ENCODE data around the gene ANXA10. TPM values are rescaled to one million over a fixed set of nuclear protein-coding genes. Genes with fewer than 3 reads are reported as not detected.

ANXA10 gene
- total RNA-seq, 1 experiment from 2014 or later: not detected

- no peak for TF ChIP-seq IRF2 (CRISPR knock-in tag; IDR thresholded peaks at IDR 0.05; ENCODE audit: borderline replicate concordance, low read depth)
- TF ChIP-seq ARID4B (CRISPR knock-in tag; IDR thresholded peaks at IDR 0.05; ENCODE audit: borderline replicate concordance): no peak
- TF ChIP-seq ZNF671 (CRISPR knock-in tag; IDR thresholded peaks at IDR 0.05): no peak
- TF ChIP-seq E2F5 (CRISPR knock-in tag; IDR thresholded peaks at IDR 0.05): no peak
- no peak for TF ChIP-seq ZNF281 (CRISPR knock-in tag; IDR thresholded peaks at IDR 0.05)
- TF ChIP-seq ZNF263 (CRISPR knock-in tag; IDR thresholded peaks at IDR 0.05; ENCODE audit: low read depth): no peak
- no peak for TF ChIP-seq NR3C1 (CRISPR knock-in tag; conservative IDR thresholded peaks at IDR 0.05; ENCODE audit: low read depth)
- no peak for TF ChIP-seq SP1 (CRISPR knock-in tag; conservative IDR thresholded peaks at IDR 0.05)
- TF ChIP-seq ZNF317 (CRISPR knock-in tag; IDR thresholded peaks at IDR 0.05; ENCODE audit: borderline replicate concordance, low read depth): no peak
- no peak for TF ChIP-seq MXD4 (CRISPR knock-in tag; IDR thresholded peaks at IDR 0.05; ENCODE audit: borderline replicate concordance)
- no peak for TF ChIP-seq NR2C2 (CRISPR knock-in tag; IDR thresholded peaks at IDR 0.05)
Measured at GRCh38 chr4:168097161-168097560, 4.8 kb downstream of the ANXA10 start (continued).

GRCh38 chr4:168098248-168098717 lies 5.9 kb downstream of the ANXA10 start:
- TF ChIP-seq FOXK1 (CRISPR knock-in tag; IDR thresholded peaks at IDR 0.05) (no peak), ESRRA (CRISPR knock-in tag; IDR thresholded peaks at IDR 0.05; ENCODE audit: borderline replicate concordance) (no peak), ZNF532 (CRISPR knock-in tag; IDR thresholded peaks at IDR 0.05; ENCODE audit: borderline replicate concordance) (no peak), AR (CRISPR knock-in tag; IDR thresholded peaks at IDR 0.05) (no peak)
- ChIA-PET CTCF (no interaction called here), POLR2A (no interaction called here)
- DNase-seq (ENCODE audit: low spot score) (no peak), ATAC-seq (no peak)
- Mint-ChIP-seq H3K27ac (no peak overlapping the region), H3K4me3 (no peak overlapping the region), H3K36me3 (no peaks in the 10 kb centered on the region), H3K4me1 (no peaks in the 10 kb centered on the region), H3K27me3 (ENCODE audit: low read depth) (no peaks in the 10 kb centered on the region), H3K9me3 (no peaks in the 10 kb centered on the region)

Measured in WTC11 (cell line).